ENCODE data around the gene CXCR4.

Gene CXCR4

DNA sequence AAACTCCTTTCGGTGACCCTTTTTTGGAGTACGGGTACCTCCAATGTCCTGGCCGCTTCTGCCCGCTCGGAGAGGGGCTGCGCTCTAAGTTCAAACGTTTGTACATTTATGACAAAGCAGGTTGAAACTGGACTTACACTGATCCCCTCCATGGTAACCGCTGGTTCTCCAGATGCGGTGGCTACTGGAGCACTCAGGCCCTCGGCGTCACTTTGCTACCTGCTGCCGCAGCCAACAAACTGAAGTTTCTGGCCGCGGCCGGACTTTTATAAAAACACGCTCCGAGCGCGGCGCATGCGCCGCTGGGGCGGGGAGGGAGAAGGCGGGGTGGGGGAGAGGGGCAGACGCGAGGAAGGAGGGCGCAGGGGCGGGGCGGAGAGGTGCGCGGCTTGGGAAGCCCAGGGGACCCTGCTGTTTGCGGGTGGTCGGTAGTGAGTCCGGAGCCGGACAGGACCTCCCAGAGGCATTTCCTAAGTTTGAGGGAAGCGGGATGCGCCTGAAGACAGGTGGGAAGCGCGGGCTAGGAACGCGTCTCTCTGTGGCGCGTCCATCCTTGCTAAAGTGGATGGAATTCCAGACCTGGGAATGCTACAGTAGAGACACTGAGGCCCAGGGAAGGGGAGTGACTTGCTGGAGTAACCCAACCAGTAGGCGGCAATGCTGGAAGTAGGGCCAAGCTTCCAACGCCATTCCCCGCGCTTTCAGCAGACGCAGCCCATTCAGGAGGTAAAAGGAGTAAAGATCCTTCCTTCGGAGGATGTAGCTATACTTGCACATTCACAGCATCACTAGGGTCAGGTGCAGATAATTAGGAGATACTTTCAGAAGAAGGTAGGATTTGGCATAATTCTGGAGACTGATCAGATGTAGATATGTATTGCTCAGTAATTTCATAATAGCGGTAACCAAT is at the start of gene CXCR4:
TSS of gene CXCR4 (minus strand) at position 241 of the 910 bp plus-strand sequence. CDS start at position 152, 89 bp downstream.
- DNase-seq (ENCODE audit: low read depth, low spot score), result no peak

DNA sequence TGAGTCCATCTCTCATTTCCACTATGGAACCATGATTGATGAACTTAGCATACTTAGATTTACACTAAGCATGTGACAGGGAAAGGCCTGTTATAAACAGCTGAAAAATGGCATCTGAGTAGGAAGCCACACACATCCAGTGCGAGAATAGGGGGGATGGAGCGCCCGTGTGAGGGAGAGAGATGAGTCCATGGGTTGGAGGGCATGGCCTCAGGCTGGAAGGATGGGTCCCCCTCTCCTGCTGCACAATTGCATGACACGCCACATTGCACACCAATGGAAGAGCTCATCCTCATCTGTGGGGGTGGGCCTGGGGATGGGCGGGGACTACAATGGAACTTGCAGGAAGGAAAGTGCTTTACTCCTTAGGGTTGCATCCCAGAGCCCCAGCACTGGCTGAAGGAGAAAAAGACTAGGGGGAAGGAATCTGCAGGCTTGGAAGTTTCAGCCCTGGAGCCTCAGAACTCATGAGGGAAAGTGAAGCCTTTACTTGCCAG is 46.4 kb upstream of the CXCR4 start:
- DNase-seq (ENCODE audit: low read depth, low spot score), result no peak

DNA sequence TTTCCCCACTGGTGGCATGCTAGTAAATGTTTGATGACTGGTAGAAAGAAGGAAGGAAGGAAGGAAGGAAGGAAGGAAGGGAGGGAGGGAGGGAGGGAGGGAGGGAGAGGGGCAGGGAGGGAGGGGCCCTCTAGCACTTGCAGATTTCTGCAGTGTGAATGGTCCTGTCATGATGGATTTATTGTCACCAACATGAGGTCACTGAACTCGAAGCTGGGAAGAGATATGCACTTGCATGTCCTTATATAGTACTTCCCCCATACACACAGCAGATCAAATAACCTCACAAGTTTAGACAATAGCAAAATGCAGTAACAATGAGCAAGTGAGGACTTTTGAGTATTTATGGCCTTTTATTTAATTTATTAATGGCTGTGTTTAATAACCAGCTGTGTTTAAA is 44.5 kb upstream of the CXCR4 start:
- DNase-seq (ENCODE audit: low read depth, low spot score), result no peak

DNA sequence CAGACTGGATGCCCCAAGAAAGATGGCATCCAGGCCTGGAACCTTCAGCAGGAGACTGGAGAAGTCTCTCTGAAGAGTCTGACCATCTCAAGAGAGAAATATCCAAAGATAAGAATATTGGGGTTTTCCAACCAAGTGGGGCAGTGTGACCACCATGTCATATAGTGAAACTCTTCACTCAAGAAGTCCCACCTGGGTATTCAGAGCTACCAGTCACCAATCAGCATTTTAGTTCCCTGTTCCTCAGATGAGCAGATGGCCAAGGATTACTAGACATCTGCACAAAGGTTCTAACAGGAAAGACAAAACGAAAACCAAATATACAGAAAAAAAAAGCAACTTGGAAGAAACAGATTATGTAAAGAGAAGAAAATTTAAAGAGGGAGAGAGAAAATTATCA is 38.5 kb upstream of the CXCR4 start:
- no peak for DNase-seq (ENCODE audit: low read depth, low spot score)

DNA sequence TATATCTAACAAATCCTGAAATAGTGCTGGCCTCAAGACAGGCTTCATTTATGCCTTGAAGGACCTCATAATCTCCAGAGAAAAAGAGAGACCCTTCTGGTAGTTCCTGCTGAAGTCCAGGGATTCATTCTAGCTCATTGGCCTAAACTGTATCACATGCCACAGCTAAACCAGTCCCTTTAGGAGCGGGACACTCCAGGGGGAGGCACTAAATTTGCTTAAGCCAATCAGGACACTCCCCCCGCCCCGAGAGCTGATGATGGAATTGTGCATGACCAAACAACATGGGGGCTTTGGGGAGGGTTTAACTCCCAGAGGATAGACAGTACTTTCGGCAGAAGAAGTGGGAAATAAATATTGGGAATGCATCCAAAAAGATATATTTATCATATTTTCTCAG is 36.4 kb upstream of the CXCR4 start:
- no peak for DNase-seq (ENCODE audit: low read depth, low spot score)

DNA sequence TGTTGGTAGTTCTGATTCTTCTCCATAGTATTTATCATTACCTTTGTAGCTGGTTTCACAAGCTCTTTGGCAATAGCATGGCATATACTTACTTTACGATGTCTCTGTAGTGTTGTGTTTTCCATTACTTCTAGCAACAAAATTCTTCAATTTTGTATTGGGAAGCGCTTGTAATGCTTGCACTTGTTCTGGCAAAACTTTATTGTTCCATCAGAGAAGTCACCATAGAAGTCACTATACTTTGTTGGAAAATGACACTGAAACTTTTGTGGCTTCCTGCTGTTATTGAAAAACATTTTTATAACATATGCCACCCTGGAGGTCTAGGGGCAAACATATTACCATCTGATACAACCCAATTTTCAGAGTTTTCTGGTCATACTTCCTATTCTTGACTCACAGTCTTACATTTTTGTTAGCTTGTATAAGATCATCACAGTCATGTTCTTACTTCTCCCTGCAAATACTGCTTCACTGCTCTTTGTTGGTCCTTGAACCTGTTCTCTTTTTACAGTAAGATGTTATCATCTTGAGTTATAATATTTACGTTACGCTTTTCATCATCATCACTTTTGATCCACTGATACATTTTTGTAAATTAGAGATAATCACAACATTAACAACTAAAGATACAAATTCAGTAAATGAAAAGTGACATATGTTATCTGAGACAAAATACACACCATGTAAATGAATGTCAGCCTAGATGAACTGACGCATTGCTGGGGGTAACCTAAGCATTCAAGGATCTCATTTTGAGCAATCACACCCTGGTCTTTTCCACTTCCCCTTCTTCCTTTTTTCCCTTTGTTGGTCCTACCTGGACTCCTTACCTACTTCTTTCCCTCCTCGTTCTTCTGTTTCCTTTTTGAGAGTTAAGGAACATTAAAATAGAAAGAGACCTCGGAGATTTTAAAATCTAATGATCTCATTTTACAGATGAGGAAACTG is 33.3 kb upstream of the CXCR4 start:
- DNase-seq (ENCODE audit: low read depth, low spot score), result no peak

DNA sequence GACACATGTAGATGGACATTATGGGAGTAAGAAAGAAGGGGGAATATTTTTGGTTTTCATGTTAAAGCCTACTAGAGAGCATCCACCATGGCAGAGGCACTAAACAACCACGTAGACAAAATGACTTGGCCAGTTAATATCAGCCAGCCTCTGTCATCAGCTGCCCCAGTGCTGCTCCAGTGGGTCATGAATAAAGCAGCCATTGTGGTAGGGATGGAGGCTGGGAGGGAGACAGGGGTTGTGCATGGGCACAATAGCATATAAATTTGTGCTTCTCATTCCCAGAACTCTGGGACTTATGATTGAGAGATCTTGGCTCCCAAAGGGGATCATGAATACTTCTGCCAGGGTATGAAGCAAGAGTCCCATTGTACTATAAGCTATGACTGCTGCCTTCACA is 31.1 kb upstream of the CXCR4 start:
- no peak for DNase-seq (ENCODE audit: low read depth, low spot score)

DNA sequence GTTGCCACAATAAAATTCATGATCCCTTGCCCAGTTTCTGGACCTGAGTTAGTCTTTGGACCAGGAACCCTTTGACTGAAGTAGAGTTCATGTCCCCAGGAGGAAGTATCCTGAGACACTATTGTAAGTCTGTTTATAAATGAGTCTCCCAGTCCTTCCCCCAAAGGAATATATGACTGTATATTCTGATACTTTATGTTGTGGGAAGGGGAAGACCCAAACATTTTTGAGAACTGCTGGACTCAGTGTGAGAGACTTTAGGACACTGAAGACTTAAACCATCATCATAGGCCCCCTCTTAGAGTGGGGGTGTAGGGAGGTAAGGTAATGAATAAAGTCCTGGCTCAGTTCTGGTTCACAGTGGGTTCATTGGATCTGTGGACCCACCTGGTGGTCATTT is 28.6 kb upstream of the CXCR4 start:
- DNase-seq (ENCODE audit: low read depth, low spot score), result no peak

DNA sequence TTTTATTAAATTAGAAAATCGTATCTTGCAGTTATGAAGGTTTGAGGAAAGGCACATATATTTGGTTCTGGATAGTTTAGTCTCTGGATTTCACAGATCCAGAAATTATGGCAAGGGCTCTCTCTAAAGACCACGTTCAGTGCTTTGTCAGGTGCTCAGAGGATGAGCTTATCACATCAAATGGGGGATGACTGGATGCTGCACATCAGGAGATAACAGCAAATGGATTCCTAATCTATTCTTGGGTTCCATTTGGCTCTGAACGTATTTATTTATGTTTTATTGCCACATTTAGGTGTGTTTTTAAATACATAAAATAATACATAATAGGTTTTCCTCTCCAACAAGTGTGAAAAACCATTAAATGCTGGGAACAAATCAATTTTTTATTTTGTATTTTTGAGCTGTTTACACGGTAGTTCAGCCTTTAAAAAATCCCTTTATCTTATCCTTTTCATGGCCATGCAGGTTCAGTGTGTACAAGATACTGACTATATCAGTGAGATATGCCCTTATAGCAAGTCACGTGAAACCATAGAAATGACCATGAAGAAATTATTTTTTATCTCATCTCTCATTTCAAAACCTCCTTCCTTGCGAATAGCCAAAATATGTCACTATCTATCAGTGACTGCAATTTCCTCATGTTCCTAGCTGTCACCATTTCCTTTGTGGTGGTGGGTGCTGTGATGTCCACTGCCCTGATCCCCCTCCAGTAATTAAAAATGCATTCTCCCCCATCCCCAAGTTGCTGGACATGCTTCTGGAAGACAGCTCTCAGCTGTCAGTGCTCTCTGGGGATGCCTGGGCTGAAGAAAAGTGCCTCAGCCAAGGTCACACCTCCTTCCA is 25.9 kb upstream of the CXCR4 start:
- no peak for DNase-seq (ENCODE audit: low read depth, low spot score)

DNA sequence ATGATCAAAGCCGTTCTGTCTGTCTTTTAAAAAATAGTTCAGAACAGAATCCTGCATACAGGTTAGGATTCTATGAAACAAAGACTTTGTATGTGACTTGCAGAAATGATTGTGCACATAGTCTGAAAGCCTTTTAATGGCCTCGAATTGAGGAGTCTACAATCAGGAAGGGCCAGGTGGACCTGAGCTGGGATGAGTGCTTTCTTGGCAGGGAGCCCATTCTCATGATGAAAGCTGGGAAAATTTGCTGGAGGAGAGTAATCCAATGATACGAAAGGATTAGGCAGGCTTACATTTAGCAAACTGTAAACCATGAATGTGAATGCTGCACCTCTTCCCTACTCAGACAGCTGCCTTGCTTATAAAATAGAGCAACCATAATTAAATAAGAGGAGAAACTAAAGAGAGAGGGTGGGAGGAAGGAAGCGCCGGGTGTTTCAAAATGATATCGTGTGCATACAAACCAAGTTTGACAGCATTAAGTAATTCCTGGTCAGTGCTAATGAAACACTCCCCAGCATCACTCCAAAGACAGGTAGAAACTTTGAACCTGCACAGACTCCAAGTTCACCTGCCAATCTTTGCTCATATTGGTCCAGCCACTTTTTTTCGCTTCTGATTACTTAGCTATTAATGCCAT is 23.7 kb upstream of the CXCR4 start:
- no peak for DNase-seq (ENCODE audit: low read depth, low spot score)

DNA sequence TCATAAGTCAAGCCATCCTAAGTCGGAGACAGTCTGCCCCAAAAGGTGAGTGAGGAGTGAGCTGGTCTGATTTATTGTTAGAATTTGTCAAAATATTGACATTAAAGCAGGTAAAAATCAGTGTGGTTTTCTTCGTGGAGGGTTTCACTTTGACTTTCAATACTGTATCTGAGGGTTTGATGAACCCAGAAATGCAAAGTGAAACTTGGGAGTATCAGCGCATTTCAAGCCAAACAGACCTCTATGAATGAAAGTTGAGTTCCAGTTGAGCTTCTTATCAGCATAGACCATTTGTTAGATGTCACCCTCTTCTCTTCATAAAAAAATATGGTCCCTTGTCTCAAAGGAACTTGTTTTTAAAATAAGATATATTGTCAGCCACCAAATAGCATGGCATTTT is 21.7 kb upstream of the CXCR4 start:
- no peak for DNase-seq (ENCODE audit: low read depth, low spot score)

DNA sequence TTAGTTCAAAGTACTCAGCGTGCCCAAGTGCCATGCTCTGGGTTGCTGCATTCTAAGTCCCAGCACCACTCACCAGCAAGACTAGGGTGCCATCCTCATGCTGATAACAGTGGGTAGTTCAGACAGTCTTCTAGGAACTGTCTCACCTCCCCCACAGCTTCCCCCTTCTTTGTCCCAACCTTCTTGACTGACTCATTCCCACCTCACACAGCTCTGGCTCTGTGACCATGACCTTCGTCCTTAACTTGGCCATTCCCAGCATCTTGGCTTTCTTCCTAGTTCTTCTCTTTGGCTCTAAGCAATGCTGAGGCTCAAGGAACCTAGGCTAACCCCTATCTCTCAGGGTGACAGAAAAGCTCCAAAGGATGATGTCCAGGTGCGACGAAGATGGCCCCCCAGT is 20.0 kb upstream of the CXCR4 start:
- no peak for DNase-seq (ENCODE audit: low read depth, low spot score)

DNA sequence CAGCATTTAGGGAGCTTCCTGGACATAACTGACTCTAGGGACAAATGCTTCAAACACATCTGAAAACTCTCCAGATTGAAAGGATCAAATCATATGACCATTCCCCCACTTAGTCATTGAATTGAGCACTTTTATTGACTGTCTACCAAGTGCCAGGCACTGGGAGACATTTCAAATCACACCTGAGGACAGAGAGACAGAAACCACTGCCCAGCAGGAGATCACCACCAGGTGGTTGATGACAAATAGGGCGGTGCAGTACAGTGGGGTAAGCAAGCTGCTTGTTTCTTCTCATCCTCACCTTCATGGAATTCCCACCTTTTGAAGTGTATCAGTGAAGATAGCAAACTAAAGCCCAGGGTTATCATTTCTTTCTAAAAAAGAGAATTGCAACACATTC is 19.0 kb upstream of the CXCR4 start:
- DNase-seq (ENCODE audit: low read depth, low spot score), result no peak

DNA sequence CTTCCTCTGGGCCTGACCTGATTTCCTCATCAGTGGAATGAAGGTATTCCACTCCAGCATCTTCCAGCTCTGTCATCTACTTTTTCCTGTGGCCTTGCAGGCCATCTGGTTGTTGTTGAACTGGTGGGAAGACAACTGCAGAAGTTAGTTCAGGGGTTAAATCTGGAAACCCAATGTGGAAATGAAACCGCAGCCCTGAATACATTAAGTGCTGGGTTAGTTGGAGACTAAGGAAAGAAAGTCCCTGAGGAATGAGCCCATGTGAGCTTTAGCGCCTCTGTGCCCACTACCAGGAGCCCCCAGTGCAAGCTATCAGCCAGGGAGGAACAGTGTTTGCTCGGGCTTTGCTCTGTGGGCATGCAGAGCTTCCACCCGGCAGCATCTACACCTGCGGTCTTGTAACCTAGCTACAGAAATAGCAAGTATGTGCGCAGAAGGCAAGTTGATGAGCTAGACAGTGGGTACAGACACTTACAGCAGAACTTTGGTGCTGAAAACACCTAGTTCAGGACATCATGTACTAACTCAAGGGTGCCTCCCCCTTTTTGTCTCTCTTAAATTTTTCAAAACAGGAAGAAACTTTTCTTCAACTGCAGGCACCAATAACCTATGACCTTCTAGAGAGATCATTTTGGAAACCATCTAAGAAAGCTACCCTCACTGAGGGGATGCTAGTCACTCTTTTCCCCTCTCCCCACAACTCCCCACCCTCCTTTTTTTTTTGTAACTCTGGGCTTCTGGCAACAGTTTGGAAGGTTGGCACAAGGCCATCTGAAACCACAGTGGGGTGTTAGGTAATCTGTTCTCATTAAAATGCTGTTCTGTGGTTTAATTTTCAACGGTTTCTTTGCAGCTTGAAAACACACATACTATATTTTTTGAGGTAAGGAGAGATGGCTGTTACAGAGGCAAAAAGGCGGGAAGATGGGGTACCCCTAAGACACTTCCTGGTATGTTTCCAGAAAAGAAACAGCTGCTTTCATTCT is 18.3 kb upstream of the CXCR4 start:
- no peak for DNase-seq (ENCODE audit: low read depth, low spot score)

DNA sequence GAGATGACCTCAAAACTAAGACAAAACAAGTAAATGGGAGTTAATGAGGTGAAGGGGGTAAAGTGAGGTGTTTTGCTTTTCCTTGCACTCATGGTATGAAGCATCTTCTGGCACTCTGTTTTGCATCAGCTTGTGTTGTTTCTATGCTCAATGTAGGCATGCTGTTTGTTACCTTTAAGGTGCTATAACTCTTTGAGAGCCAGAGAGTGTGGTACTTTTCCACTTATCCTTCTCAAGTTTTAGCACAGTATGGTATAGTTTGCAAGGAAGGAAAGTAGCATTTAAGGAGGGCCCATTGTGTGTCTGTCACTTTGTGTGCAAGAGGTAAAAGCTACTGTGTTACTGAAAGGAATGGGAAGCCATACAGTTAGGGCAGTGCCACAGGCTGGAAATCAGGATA is 17.5 kb upstream of the CXCR4 start:
- DNase-seq (ENCODE audit: low read depth, low spot score), result no peak

DNA sequence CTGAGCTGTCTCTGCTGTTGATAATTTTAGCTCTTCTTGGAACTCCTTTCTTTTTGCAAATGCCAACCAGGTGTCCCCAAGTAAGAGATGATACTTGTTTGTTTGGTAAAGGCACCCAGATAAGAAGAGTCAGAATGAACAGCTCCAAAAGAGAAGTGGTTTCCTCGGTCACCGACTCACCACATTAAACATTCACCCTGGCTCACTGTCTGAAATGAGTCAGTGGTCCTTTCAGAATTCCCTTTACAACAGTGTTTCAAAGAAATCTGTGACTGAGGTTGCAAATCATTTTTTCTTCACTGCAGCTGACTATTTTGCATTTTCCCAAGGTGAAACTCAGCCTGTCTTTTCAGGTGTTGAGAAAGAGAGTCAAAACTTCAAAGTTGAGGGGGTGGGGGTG is 16.2 kb upstream of the CXCR4 start:
- DNase-seq (ENCODE audit: low read depth, low spot score), result no peak

DNA sequence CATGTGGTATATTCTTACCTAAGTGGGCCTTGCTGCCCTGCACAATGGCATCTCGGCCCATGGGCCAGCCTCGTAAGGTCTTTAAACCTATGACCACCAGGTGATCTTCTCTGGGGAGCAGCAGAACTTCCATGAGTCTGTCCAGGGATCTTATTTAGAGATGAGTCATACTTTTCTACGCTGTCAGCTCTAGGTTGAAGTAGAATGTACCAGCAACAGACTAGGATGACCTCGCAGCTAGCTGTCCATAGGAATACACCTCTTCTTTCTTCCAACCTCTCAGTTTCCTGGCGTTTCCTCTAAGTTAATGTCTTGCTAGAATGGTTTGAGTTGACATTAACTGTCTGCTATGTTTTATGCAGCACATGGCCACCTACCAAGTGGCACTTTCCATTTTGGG is 15.6 kb upstream of the CXCR4 start:
- DNase-seq (ENCODE audit: low read depth, low spot score), result no peak

DNA sequence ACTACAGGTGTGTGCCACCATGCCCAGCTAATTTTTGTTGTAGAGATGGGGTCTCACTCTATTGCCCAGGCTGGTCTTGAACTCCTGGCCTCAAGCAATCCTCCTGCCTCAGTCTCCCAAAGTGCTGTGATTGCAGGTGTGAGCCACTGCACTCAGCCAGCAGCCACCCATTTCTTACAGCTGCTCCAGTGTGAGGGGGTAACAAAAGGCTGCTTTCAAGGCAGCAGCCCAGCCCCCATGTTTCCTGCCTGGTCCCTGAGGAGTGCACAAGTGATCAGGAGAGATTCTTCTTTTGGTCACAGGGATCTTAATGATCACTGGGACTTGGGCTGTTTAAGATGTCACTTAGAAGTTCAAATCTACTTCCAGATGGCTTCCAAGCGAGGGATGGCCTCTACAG is 15.2 kb upstream of the CXCR4 start:
- DNase-seq (ENCODE audit: low read depth, low spot score), result no peak

DNA sequence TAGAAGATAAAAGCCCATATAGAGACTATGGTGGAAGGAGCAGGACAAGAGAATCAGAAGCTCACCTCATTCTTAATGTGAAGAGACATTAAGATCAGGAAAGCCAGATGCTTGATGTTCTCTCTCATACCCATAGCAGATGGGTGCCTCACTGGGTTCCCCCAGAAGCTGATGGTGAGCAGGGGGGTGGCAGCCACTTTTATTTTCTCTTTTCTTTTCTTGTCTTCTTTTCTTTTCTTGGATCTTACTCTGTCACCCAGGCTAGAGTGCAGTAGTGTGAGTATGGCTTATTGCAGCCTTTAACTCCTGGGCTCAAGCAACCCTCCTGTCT is 14.8 kb upstream of the CXCR4 start:
- no peak for DNase-seq (ENCODE audit: low read depth, low spot score)

Measured in brain pericyte (primary cell).